Measurements from ENCODE around the gene SERPIND1. TPM values are rescaled to one million over a fixed set of nuclear protein-coding genes. Genes with fewer than 3 reads are reported as not detected.

Gene SERPIND1
- total RNA-seq, 2 donors from 2014 or later: not detected

- TF ChIP-seq POLR2A (IDR thresholded peaks at IDR 0.05): no peak
- no peak for TF ChIP-seq CTCF (IDR thresholded peaks at IDR 0.05)
- no peaks in the 10 kb centered on the region for H3K4me1 ChIP-seq
- no peaks in the 10 kb centered on the region for H3K9me3 ChIP-seq
- H3K4me3 ChIP-seq: no peak overlapping the region
- WGBS, 2 donors: 86 to 94% methylated on average over 2 of the region's 2 CpGs
- DNase-seq: no peak
- peaks cover 0 to 19% of the 10 kb centered on the region in 2 donors for H3K36me3 ChIP-seq (replicated peaks in 1 of 2; ENCODE audit: insufficient read depth in 1 of 2, low read depth in 2 of 2)
- intact Hi-C loops (cut with DNase I): no loop called here
- no peaks in the 10 kb centered on the region for H3K27me3 ChIP-seq
- no peak overlapping the region for H3K27ac ChIP-seq
- ATAC-seq: no peak
Observed at GRCh38 chr22:20761536-20761935, 12.4 kb upstream of the SERPIND1 start.

- Histone ChIP-seq H3K9me3 (no peaks in the 10 kb centered on the region), H3K4me1 (no peaks in the 10 kb centered on the region), H3K27ac (no peak overlapping the region), H3K27me3 (no peaks in the 10 kb centered on the region), H3K4me3 (no peak overlapping the region), H3K36me3 (replicated peaks in 1 of 2; ENCODE audit: insufficient read depth in 1 of 2, low read depth in 2 of 2) (peaks cover 0 to 19% of the 10 kb centered on the region in 2 donors)
- intact Hi-C loops (cut with DNase I): no loop called here
- DNase-seq (no peak), ATAC-seq (no peak)
- no peak for TF ChIP-seq POLR2A (IDR thresholded peaks at IDR 0.05)
- no peak for TF ChIP-seq CTCF (IDR thresholded peaks at IDR 0.05)
- WGBS, 2 donors: 94% methylated on average over 7 of the region's 7 CpGs
Observed at GRCh38 chr22:20762233-20762796, 11.6 kb upstream of the SERPIND1 start.

GRCh38 chr22:20763630-20764470 lies 10.1 kb upstream of the SERPIND1 start:
- ATAC-seq (no peak), DNase-seq (no peak)
- Histone ChIP-seq H3K36me3 (replicated peaks in 1 of 2; ENCODE audit: insufficient read depth in 1 of 2, low read depth in 2 of 2) (peaks cover 0 to 19% of the 10 kb centered on the region in 2 donors), H3K4me1 (no peaks in the 10 kb centered on the region), H3K9me3 (no peaks in the 10 kb centered on the region), H3K27ac (no peak overlapping the region), H3K27me3 (no peaks in the 10 kb centered on the region), H3K4me3 (no peak overlapping the region)
- 82 to 94% methylated on average over 10 to 13 of the region's 13 CpGs for WGBS, 2 donors
- intact Hi-C loops (cut with DNase I): no loop called here
- TF ChIP-seq POLR2A (IDR thresholded peaks at IDR 0.05) (no peak), CTCF (IDR thresholded peaks at IDR 0.05) (no peak)

GRCh38 chr22:20764471-20764720 lies 9.5 kb upstream of the SERPIND1 start:
- Histone ChIP-seq H3K36me3 (replicated peaks in 1 of 2; ENCODE audit: insufficient read depth in 1 of 2, low read depth in 2 of 2) (peaks cover 0 to 19% of the 10 kb centered on the region in 2 donors), H3K9me3 (no peaks in the 10 kb centered on the region), H3K27me3 (no peaks in the 10 kb centered on the region), H3K4me1 (no peaks in the 10 kb centered on the region), H3K27ac (no peak overlapping the region), H3K4me3 (no peak overlapping the region)
- ATAC-seq: no peak
- WGBS, 2 donors: 88 to 96% methylated on average over 5 to 7 of the region's 7 CpGs
- intact Hi-C loops (cut with DNase I): no loop called here
- DNase-seq: no peak
- TF ChIP-seq CTCF (IDR thresholded peaks at IDR 0.05): no peak
- no peak for TF ChIP-seq POLR2A (IDR thresholded peaks at IDR 0.05)

GRCh38 chr22:20764729-20765128 lies 9.2 kb upstream of the SERPIND1 start:
- no peak for ATAC-seq
- no peak overlapping the region for H3K27ac ChIP-seq
- H3K9me3 ChIP-seq: no peaks in the 10 kb centered on the region
- DNase-seq: no peak
- no peak overlapping the region for H3K4me3 ChIP-seq
- TF ChIP-seq POLR2A (IDR thresholded peaks at IDR 0.05) (no peak), CTCF (IDR thresholded peaks at IDR 0.05) (no peak)
- no peaks in the 10 kb centered on the region for H3K4me1 ChIP-seq
- H3K36me3 ChIP-seq (replicated peaks in 1 of 2; ENCODE audit: insufficient read depth in 1 of 2, low read depth in 2 of 2): peaks cover 0 to 19% of the 10 kb centered on the region in 2 donors
- 93 to 94% methylated on average over 10 of the region's 10 CpGs for WGBS, 2 donors
- no peaks in the 10 kb centered on the region for H3K27me3 ChIP-seq
- intact Hi-C loops (cut with DNase I): no loop called here
